HCT116 (cell line): ENCODE measurements around the gene RPL6. TPM values are rescaled to one million over a fixed set of nuclear protein-coding genes. Genes with fewer than 3 reads are reported as not detected.

Experiments used
- ATAC-seq: fragments of 200-7000 bp; cut with Tn5 transposase; 2 replicates; pipeline ENCODE4 v1.9.1; 2020; ENCODE audit warnings: mild to moderate bottlenecking, moderate library complexity
- BruUV-seq: library from RNA; stranded (reverse); fragments of 400-500 nt; replicated peaks from 2 replicates; lab custom pipeline; 2021; lab: Mats Ljungman, UMichigan
- CTCF ChIA-PET: fragments of 300-600 bp; sonication (Branson Sonifier 250); formaldehyde crosslinking; loops from one replicate; lab custom pipeline; 2021; ENCODE audit warnings: antibody characterized with exemption; lab: Charles Lee
- POLR2A ChIA-PET: fragments of 300-600, 350-600 bp; sonication (Branson Sonifier 250); formaldehyde crosslinking; loops from one replicate; lab custom pipeline; 2021; ENCODE audit warnings: antibody characterized with exemption; lab: Charles Lee
- RAD21 ChIA-PET, 2 experiments: fragments of 300-600 bp; sonication (Branson Sonifier 250); formaldehyde crosslinking; loops; one replicate each; lab custom pipeline; 2023; ENCODE audit warnings: low total read pairs in 2 of 2; ENCODE audit not compliant: uncharacterized antibody in 2 of 2, unreplicated experiment in 2 of 2, low non-redundant PET in 1 of 2; lab: Charles Lee
- DNase-seq: peaks from one replicate; pipeline ENCODE4 v3.0.0-alpha.2; 2010; ENCODE audit warnings: low read depth, low spot score
- H2AFZ ChIP-seq: fragments of 200-600 bp; shearing (Covaris generic), sonication (generic); 2 replicates; pipeline ENCODE4 v1.6.1; 2017; ENCODE audit warnings: low read depth, mixed run types, mixed read lengths, antibody characterized with exemption, low read length; ENCODE audit not compliant: poor library complexity, severe bottlenecking
- H3K27ac ChIP-seq: 2 replicates; pipeline ENCODE4 v1.5.1; 2012; ENCODE audit warnings: low read depth, low read length
- H3K27me3 ChIP-seq: fragments of 200-600 bp; sonication (generic); 2 replicates; pipeline ENCODE4 v1.6.1; 2016; ENCODE audit warnings: mixed run types, low read length, mixed read lengths; ENCODE audit not compliant: insufficient read depth
- H3K36me3 ChIP-seq, 2 experiments: fragments of 200-500 bp in 1 of 2; fragments of 200-600 bp in 1 of 2; sonication (Bioruptor generic) in 1 of 2; sonication (generic) in 1 of 2; 2 replicates each; pipeline versions ENCODE4 v1.5.1 to v1.6.1; 2014 to 2016; ENCODE audit warnings: low read length in 2 of 2, inconsistent platforms in 1 of 2, mixed read lengths in 1 of 2, mixed run types in 1 of 2; ENCODE audit not compliant: insufficient read depth in 2 of 2, control insufficient read depth in 1 of 2
- H3K4me1 ChIP-seq, 2 experiments: fragments of 200-600 bp in 1 of 2; sonication (generic) in 1 of 2; 2 replicates each; pipeline versions ENCODE4 v1.5.1 to v1.6.1; 2012 to 2017; ENCODE audit warnings: low read length in 2 of 2, inconsistent platforms in 1 of 2, mild to moderate bottlenecking in 1 of 2, mixed read lengths in 1 of 2, mixed run types in 1 of 2, moderate library complexity in 1 of 2; ENCODE audit not compliant: insufficient read depth in 2 of 2, control insufficient read depth in 1 of 2
- H3K4me2 ChIP-seq: fragments of 200-600 bp; sonication (generic); 2 replicates; pipeline ENCODE4 v1.6.1; 2017; ENCODE audit warnings: mixed run types, low read length, mixed read lengths
- H3K4me3 ChIP-seq, 2 experiments: fragments of 200-600 bp in 1 of 2; sonication (generic) in 1 of 2; replicated peaks in 1 of 2; 2 replicates each; pipeline ENCODE4 v1.5.1; 2011 to 2016; ENCODE audit warnings: low read length in 2 of 2, control low read depth in 1 of 2, low read depth in 1 of 2, mild to moderate bottlenecking in 1 of 2, mixed read lengths in 1 of 2, mixed run types in 1 of 2
- H3K79me2 ChIP-seq: fragments of 200-600 bp; sonication (generic); 2 replicates; pipeline ENCODE4 v1.6.1; 2017; ENCODE audit warnings: mild to moderate bottlenecking, mixed run types, low read length, moderate library complexity, mixed read lengths; ENCODE audit not compliant: insufficient read depth
- H3K9ac ChIP-seq: fragments of 200-600 bp; sonication (generic); 2 replicates; pipeline ENCODE4 v1.6.1; 2016; ENCODE audit warnings: low read length, mixed read lengths
- H3K9me2 ChIP-seq: fragments of 200-600 bp; sonication (generic), shearing (Covaris generic); 2 replicates; pipeline ENCODE4 v1.6.1; 2017; ENCODE audit warnings: mixed run types, mild to moderate bottlenecking, moderate library complexity; ENCODE audit not compliant: insufficient read depth
- H3K9me3 ChIP-seq, 2 experiments: fragments of 200-500 bp in 1 of 2; fragments of 200-600 bp in 1 of 2; sonication (Bioruptor generic) in 1 of 2; sonication (generic) in 1 of 2; 2 replicates each; pipeline ENCODE4 v1.6.1; 2014 to 2017; ENCODE audit warnings: low read length in 2 of 2, mixed read lengths in 2 of 2, inconsistent platforms in 1 of 2, low read depth in 1 of 2, mild to moderate bottlenecking in 1 of 2, mixed run types in 1 of 2, moderate library complexity in 1 of 2; ENCODE audit not compliant: control insufficient read depth in 1 of 2, insufficient read depth in 1 of 2
- H4K20me1 ChIP-seq: fragments of 200-600 bp; sonication (generic), shearing (Covaris generic); 2 replicates; pipeline ENCODE4 v1.6.1; 2017; ENCODE audit warnings: mixed run types, mild to moderate bottlenecking, moderate library complexity; ENCODE audit not compliant: insufficient read depth
- ATF3 ChIP-seq: IDR thresholded peaks from 2 replicates; pipeline ENCODE4 v1.6.1; 2012
- CBX3 ChIP-seq: IDR thresholded peaks from 2 replicates; pipeline ENCODE4 v1.6.1; 2012; ENCODE audit warnings: low read depth
- CEBPB ChIP-seq: IDR thresholded peaks from 2 replicates; pipeline ENCODE4 v1.6.1; 2012; ENCODE audit warnings: low read depth
- EGR1 ChIP-seq: IDR thresholded peaks from 2 replicates; pipeline ENCODE4 v1.6.1; 2012; ENCODE audit warnings: low read depth
- ELF1 ChIP-seq: IDR thresholded peaks from 2 replicates; pipeline ENCODE4 v1.6.1; 2012; ENCODE audit warnings: low read depth, borderline replicate concordance
- EZH2 ChIP-seq: fragments of 200-600 bp; sonication (generic); IDR thresholded peaks from 2 replicates; pipeline ENCODE4 v1.6.1; 2017; ENCODE audit warnings: antibody characterized with exemption, mixed run types
- FOSL1 ChIP-seq: IDR thresholded peaks from 2 replicates; pipeline ENCODE4 v1.6.1; 2012; ENCODE audit warnings: low read depth
- JUND ChIP-seq: IDR thresholded peaks from 2 replicates; pipeline ENCODE4 v1.6.1; 2012
- POLR2A ChIP-seq: IDR thresholded peaks from 2 replicates; pipeline ENCODE4 v1.7.0; 2011; ENCODE audit warnings: borderline replicate concordance; ENCODE audit not compliant: insufficient read depth, insufficient read length; ENCODE audit errors: extremely low read depth
- RAD21 ChIP-seq: IDR thresholded peaks from 2 replicates; pipeline ENCODE4 v1.6.1; 2012; ENCODE audit warnings: low read depth, mild to moderate bottlenecking
- SIN3A ChIP-seq: IDR thresholded peaks from 2 replicates; pipeline ENCODE4 v1.6.1; 2012; ENCODE audit warnings: low read depth
- SP1 ChIP-seq: IDR thresholded peaks from 2 replicates; pipeline ENCODE4 v1.6.1; 2012; ENCODE audit warnings: low read depth
- TCF7L2 ChIP-seq: IDR thresholded peaks from 2 replicates; pipeline ENCODE4 v1.7.0; 2011; ENCODE audit warnings: borderline replicate concordance, inconsistent platforms; ENCODE audit not compliant: insufficient read depth, insufficient read length; ENCODE audit errors: extremely low read depth
- YY1 ChIP-seq: IDR thresholded peaks from 2 replicates; pipeline ENCODE4 v1.6.1; 2011; ENCODE audit warnings: low read length, low read depth, moderate library complexity, mild to moderate bottlenecking; ENCODE audit not compliant: insufficient replicate concordance; ENCODE audit errors: extremely low read depth
- ZFX ChIP-seq: fragments of 450-650 bp; IDR thresholded peaks from 2 replicates; pipeline ENCODE4 v1.6.1; 2017
- intact Hi-C: fragments of 100-400 bp; cut with micrococcal nuclease; formaldehyde crosslinking; loops from 2 replicates; pipeline ENCODE4 v1.10.0; 2022
- total RNA-seq: library from RNA; stranded (reverse); gene quantifications from one replicate; pipeline ENCODE4 v1.2.1, GENCODE V29; 2021; ENCODE audit not compliant: unreplicated experiment
- TF ChIP-seq, protein P1 (sequence below): IDR thresholded peaks from 2 replicates; pipeline ENCODE4 v1.6.1; 2011; ENCODE audit warnings: mild to moderate bottlenecking, low read length, moderate library complexity; ENCODE audit not compliant: insufficient replicate concordance; ENCODE audit errors: extremely low read depth

RPL6 gene
- total RNA-seq, 1 experiment from 2014 or later, result 1,845 TPM

- DNase-seq (no peak), ATAC-seq (no peak)
- ChIA-PET RAD21 (no interaction called here), CTCF (no interaction called here), POLR2A (no interaction called here)
- Histone ChIP-seq H3K36me3 (peaks cover 0 to 4% of the 10 kb centered on the region in 2 experiments; a peak in 1 of 4 replicates), H3K9me3 (no peaks in the 10 kb centered on the region), H3K9ac (no peak overlapping the region), H3K4me3 (no peak overlapping the region), H3K79me2 (peaks cover 92% of the 10 kb centered on the region), H3K9me2 (no peaks in the 10 kb centered on the region), H3K27ac (no peak overlapping the region), H2AFZ (no peak overlapping the region), H4K20me1 (peaks cover 7% of the 10 kb centered on the region; the same call in 1 of the 2 replicates), H3K4me1 (no peaks in the 10 kb centered on the region), H3K27me3 (no peaks in the 10 kb centered on the region), H3K4me2 (no peak overlapping the region)
- intact Hi-C loops, result no loop called here
- no peak for TF ChIP-seq SIN3A
- TF ChIP-seq CEBPB, result no peak
- BruUV-seq, result no TSS peak
Measured at GRCh38 chr12:112431965-112432364, 22.6 kb upstream of the RPL6 start.

GRCh38 chr12:112430929-112431328 lies 21.5 kb upstream of the RPL6 start:
- POLR2A ChIA-PET, result no interaction called here

More at GRCh38 chr12:112430929-112431328, 21.5 kb upstream of the RPL6 start:
- TF ChIP-seq ATF3 (no peak), ZFX (no peak), SP1 (no peak), JUND (no peak), ELF1 (no peak), TCF7L2 (no peak), CBX3 (no peak), RAD21 (no peak), POLR2A (no peak), EGR1 (no peak), YY1 (no peak), FOSL1 (no peak), EZH2 (no peak)
- TF ChIP-seq, protein P1, sequence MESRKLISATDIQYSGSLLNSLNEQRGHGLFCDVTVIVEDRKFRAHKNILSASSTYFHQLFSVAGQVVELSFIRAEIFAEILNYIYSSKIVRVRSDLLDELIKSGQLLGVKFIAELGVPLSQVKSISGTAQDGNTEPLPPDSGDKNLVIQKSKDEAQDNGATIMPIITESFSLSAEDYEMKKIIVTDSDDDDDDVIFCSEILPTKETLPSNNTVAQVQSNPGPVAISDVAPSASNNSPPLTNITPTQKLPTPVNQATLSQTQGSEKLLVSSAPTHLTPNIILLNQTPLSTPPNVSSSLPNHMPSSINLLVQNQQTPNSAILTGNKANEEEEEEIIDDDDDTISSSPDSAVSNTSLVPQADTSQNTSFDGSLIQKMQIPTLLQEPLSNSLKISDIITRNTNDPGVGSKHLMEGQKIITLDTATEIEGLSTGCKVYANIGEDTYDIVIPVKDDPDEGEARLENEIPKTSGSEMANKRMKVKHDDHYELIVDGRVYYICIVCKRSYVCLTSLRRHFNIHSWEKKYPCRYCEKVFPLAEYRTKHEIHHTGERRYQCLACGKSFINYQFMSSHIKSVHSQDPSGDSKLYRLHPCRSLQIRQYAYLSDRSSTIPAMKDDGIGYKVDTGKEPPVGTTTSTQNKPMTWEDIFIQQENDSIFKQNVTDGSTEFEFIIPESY, result no peak
- H3K27ac ChIP-seq, result no peak overlapping the region
- CTCF ChIA-PET, result no interaction called here
- H3K4me3 ChIP-seq, result no peak overlapping the region
- intact Hi-C loops, result no loop called here
- no peak overlapping the region for H2AFZ ChIP-seq
- H3K9me2 ChIP-seq, result no peaks in the 10 kb centered on the region
- H3K27me3 ChIP-seq, result no peaks in the 10 kb centered on the region
- BruUV-seq, result no TSS peak
- RAD21 ChIA-PET, result no interaction called here
- DNase-seq, result no peak
- H3K4me2 ChIP-seq, result no peak overlapping the region
- H3K9me3 ChIP-seq, result no peaks in the 10 kb centered on the region
- H3K36me3 ChIP-seq, result peaks cover 0 to 6% of the 10 kb centered on the region in 2 experiments; a peak in 1 of 4 replicates
- no peak overlapping the region for H3K9ac ChIP-seq
- peaks cover 92% of the 10 kb centered on the region for H3K79me2 ChIP-seq
- no peaks in the 10 kb centered on the region for H3K4me1 ChIP-seq
- ATAC-seq, result no peak
- no peaks in the 10 kb centered on the region for H4K20me1 ChIP-seq
